Ecto neural progenitor cell (in vitro differentiated cells): ENCODE measurements around the gene TMEM45B.
"Not testable (repeated sequence)": the region's sequence is repeated elsewhere in the genome, so short reads cannot be mapped to it uniquely, and the experiment has no call there.

Experiments
- DNase-seq: peaks from one replicate; pipeline ENCODE4 v3.0.0-alpha.2; 2018; ENCODE audit warnings: low spot score

The TMEM45B gene

DNA sequence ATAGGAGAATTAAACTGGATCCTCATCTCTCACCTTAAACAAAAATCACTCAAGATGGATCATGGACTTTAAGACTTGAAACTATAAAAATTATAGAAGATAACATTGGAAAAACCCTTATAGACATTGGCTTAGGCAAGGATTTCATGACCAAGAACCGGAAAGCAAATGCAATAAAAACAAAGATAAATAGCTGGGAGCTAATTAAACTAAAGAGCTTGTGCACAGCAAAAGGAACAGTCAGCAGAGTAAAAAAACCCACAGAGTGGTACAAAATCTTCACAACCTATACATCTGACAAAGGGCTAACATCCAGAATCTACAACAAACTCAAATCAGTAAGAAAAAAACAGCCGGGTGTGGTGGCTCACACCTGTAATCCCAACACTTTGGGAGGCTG, 7.4 kb upstream of the TMEM45B start:
- DNase-seq: not testable (repeated sequence)

DNA sequence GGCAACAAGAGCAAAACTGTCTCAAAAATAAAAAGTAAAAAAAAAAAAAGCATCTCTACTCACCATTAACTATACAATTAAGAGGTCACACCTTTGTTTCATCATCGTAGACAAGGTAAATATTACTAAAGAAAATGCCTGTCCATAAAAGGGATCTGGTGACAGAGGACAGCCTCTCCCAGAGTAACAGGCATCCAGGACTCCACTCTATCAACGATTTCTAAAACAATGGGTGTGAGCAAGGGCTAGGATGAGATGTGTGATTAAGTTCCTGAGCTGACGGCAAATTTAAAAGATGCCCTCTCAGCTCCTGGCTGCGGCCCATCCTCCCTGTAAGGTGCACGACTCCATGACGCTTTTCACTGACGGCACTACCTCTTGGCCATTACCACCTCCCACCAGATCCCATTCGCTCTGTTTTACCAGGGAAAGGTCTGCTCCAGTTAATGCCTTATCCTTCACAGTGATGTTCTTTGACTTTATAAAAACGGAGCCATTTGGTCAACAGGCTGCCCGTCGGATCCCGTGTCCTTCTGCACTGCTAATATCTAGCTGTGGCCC, 2.3 kb upstream of the TMEM45B start:
- no peak for DNase-seq

DNA sequence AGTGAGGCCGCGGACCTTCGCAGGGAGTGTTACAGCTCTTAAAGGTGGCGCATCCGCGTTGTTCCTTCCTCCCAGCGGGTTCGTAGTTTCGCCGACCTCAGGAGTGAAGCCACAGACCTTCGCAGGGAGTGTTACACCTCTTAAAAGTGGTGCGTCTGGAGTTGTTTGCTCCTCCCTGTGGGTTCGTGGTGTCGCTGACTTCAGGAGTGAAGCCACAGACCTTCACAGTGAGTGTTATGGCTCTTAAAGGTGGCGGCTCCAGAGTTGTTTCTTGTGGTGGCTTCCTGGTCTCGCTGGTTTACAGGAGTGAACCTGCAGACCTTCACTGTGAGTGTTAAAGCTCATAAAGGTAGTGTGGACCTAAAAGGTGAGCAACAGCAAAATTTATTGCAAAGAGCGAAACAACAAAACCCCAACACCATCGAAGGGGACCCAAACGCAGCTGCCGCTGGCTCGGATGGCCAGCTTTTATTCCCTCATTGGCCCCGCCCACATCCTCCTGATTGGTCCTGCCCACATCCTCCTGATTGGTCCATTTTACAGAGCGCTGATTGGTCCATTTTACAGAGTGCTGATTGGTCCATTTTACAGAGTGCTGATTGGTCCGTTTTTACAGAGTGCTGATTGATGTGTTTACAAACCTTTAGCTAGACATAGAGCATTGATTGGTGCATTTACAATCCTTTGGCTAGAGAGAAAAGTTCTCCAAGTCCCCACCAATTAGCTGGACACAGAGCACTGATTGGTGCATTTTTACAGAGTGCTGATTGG, 1.2 kb upstream of the TMEM45B start:
- no peak for DNase-seq

GRCh38 chr11:129817534-129818051, 1.9 kb downstream of the TMEM45B start:
- no peak for DNase-seq

DNA sequence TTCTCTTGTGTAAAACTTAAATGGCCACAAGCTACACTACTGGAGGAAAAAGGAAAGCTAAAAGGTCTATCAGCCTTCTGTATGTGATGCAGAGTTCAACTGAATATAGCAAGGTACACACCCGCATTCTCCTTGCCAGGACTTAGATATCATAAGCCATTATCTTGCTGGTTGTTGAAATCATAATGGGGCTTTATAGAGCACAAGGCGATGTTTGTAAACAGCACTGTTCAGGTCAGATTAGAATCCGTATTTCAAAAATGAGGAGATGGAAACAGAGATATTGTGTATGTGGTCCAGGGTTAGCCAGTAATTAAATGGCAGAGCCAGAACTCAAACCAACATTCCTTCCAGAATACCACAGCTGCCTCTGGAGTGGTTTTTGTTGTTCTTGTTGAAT, 2.6 kb downstream of the TMEM45B start:
- not testable (repeated sequence) for DNase-seq

DNA sequence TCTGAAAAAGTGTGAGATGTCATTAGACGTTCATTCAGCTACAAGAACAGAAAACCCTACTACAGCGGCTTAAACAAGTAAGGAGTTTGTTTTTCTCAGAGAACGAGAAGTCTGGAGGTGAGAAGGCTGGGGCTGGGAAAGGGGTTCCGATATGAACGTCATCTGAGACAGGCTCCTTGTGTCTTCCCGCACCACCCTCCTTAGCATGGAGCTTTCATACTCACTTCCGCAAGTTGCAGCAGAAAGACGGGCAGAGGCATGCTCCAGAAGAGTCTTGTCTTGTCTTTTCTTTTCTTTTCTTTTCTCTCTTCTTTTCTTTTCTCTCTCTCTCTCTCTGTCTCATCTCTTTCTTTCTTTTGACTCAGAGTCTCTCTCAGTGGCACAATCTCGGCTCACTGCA, 3.6 kb downstream of the TMEM45B start:
- DNase-seq: no peak

GRCh38 chr11:129820228-129820627, 4.6 kb downstream of the TMEM45B start:
- not testable (repeated sequence) for DNase-seq

- not testable (repeated sequence) for DNase-seq
Measured at GRCh38 chr11:129823281-129823680, 7.6 kb downstream of the TMEM45B start.

DNA sequence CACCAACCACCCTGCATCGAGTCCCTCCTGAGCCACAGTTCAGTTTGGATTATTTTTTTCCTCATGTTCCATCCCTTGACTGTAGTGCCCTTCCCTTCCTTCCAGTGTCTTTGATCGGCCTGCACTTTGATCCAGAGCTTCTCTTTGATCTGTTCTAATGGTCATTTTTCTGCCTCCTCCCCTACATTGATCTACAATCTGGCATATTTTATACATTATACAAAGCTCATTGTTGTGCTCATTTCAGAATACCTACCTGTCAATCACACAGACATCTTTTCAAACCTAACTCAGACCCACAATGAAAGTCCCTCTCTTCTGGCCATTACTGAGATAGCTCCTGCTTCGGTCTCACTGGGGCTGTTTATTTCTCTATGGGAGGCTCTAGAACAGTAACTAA, 8.2 kb downstream of the TMEM45B start:
- not testable (repeated sequence) for DNase-seq

DNA sequence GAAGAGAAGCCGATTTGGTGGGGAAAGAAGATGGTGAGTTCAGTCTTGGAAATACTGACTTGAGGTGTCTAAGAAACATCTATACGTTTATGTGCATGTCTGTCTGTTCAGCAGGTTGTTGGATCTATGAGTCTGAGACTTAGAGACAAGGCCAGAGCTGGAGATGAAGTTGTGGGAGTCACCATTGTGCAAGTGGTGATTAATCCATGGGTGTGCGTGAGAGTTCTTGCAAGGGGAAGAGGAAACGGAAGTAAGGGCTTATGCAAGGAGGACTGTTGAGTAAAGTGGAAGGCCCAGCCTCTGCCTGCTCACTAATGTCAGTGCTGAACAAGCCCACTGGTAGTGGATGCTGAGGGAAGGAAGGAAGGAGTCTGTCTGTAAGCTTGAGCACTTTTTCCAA, 9.7 kb downstream of the TMEM45B start:
- no peak for DNase-seq

GRCh38 chr11:129828301-129828836, 12.7 kb downstream of the TMEM45B start:
- no peak for DNase-seq

- not testable (repeated sequence) for DNase-seq
Measured at GRCh38 chr11:129829497-129829896, 13.8 kb downstream of the TMEM45B start.

DNA sequence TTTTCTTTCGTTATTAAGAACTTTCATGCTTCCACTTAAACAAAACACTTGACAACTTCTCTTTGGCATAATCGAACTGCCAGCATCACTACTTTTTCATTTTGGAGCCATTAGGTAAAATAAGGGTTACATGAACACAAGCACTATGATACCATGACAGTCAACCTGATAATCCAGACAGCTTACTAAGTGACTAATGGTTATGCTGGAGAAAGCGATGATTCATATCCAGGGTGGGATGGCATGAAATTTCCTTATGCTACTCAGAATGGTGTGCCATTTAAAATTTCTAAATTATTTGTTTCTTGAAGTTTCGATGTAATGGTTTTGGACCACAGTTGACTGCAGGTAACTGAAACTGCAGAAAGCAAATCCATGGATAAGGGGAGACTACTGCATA, 15.6 kb downstream of the TMEM45B start:
- DNase-seq: not testable (repeated sequence)

DNA sequence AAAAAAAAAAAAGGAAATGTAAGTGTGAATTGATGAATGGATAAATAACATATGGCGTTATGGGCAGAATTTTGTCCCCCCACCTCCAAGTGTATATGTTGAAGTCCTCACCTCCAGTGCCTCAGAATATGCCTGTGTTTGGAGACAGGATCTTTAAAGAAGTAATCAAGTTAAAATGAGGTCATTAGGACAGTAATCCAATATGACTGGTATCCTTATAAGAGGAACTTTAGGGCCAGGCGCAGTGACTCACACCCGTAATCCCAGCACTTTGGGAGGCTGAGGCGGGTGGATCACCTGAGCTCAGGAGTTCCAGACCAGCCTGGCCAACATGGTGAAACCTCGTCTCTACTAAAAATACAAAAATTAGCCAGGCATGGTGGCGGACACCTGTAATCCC, 17.6 kb downstream of the TMEM45B start:
- DNase-seq: not testable (repeated sequence)

DNA sequence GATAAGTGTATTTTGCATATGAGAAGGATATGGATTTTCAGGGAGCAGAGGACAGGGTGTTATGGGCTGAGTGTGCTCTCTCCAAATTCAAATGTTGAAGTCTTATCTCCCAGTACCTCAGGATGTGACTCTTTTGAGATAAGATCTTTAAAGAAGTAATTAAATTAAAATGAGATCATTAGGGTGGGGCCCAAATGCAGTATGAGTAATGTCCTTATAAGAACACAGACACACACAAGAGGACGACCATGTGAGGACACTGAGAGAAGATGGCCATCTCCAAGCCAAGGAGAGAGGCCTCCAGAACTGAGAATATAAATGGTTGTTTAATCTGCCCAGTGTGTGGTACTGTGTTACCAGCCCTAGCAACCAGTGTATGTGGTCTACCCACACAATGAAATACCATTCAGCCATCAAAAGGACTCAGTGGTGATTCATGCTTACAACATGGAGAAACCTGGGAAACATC, 20.8 kb downstream of the TMEM45B start:
- DNase-seq: not testable (repeated sequence)

GRCh38 chr11:129836979-129837378, 21.3 kb downstream of the TMEM45B start:
- no peak for DNase-seq

GRCh38 chr11:129840236-129840635, 24.6 kb downstream of the TMEM45B start:
- no peak for DNase-seq

DNA sequence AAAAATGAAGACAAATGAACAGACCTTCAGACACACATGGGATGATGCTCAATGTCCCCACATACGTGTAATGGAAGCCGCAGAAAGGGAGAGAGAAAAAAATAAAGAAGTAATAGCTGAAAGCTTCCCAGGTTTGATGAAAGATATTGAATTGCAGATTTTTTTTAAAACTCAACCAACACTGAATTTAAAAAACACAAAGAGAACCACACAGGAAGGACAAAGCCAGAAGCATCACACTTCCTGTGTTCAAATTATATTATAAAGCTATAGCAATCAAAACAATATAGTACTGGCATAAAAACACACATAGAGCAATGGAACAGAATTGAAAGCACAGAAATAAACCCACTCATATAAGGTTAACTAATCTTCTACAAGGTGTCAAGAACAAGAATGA, 26.5 kb downstream of the TMEM45B start:
- no peak for DNase-seq

GRCh38 chr11:129846508-129847335, 31.1 kb downstream of the TMEM45B start:
- no peak for DNase-seq

DNA sequence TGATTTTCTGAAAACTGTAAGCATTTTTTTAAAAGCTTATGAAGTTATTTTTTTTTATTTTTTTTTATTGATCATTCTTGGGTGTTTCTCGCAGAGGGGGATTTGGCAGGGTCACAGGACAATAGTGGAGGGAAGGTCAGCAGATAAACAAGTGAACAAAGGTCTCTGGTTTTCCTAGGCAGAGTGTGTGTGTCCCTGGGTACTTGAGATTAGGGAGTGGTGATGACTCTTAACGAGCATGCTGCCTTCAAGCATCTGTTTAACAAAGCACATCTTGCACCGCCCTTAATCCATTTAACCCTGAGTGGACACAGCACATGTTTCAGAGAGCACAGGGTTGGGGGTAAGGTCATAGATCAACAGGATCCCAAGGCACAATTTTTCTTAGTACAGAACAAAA, 31.7 kb downstream of the TMEM45B start:
- DNase-seq: not testable (repeated sequence)

DNA sequence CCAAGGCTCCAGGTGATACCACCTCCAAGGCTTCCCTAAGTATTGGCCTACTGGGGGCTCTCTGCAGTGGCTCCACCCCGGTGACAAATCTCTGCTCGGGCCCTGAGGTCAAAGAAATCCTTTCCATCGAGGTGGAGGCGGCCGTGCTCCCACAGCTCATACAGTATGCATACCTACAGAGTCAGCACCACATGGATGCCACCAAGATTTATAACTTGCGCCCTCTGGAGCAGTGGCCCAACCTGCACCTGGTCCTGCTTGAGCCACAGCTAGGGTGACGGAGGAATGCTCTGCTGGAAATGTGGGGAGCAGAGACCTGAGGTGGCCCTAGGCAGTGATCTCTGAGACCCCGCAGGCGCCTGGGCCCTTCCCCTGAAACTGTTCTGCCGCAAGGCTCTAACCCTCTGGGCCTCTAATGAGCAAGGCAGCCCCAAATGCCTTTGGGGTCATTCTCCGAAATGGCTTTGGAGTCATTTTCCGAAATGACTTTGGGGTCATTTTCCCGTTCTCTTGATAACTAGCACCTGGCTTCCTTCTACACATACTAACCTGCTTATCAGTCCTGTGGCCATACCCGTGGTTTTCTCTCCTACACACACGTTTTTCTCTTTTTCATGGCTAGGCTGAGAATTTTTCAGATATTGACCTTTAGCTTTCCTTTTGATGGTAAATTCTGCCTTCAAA, 33.9 kb downstream of the TMEM45B start:
- no peak for DNase-seq
